GM12878 (cell line): ENCODE measurements around the gene ZBED2. TPM values are rescaled to one million over a fixed set of nuclear protein-coding genes. Genes with fewer than 3 reads are reported as not detected.

Experiments used
- ATAC-seq: fragments of 200-7000 bp; cut with Tn5 transposase; 3 replicates; pipeline ENCODE4 v1.9.1; 2020; ENCODE audit warnings: mild to moderate bottlenecking, moderate library complexity
- BruUV-seq: library from RNA; stranded (reverse); fragments of 400-500 nt; replicated peaks from 2 replicates; lab custom pipeline; 2021; lab: Mats Ljungman, UMichigan
- CTCF ChIA-PET: fragments of 300-600 bp; sonication (Branson Sonifier 250); formaldehyde crosslinking; extraction: SDS; loops from one replicate; lab custom pipeline; 2021; ENCODE audit warnings: inconsistent platforms; lab: Yijun Ruan, JAX
- POLR2A ChIA-PET: fragments of 350-600 bp; formaldehyde crosslinking; extraction: SDS; loops from one replicate; lab custom pipeline; 2021; ENCODE audit warnings: inconsistent platforms; lab: Charles Lee
- RAD21 ChIA-PET: fragments of 300-600 bp; sonication (Branson Sonifier 250); formaldehyde crosslinking; loops from one replicate; lab custom pipeline; 2023; ENCODE audit warnings: antibody characterized with exemption; ENCODE audit not compliant: unreplicated experiment; lab: Charles Lee
- SMC1A ChIA-PET: fragments of 300-600 bp; sonication (Branson Sonifier 250); formaldehyde crosslinking; loops from one replicate; lab custom pipeline; 2023; ENCODE audit not compliant: unreplicated experiment, uncharacterized antibody; lab: Charles Lee
- DNase-seq: peaks from one replicate; pipeline ENCODE4 v3.0.0-alpha.2; 2011; ENCODE audit warnings: low read depth, low spot score
- FAIRE-seq: peaks from 3 replicates; lab custom pipeline; 2011; peaks lifted over from hg19 to GRCh38; lab: Jason Lieb, UNC
- H2AFZ ChIP-seq: 2 replicates; pipeline ENCODE4 v1.6.0; 2011; ENCODE audit warnings: low read depth, low read length, control low read depth; ENCODE audit not compliant: control insufficient read depth
- H3K27ac ChIP-seq: 2 replicates; pipeline ENCODE4 v1.5.1; 2011; ENCODE audit warnings: control low read depth; ENCODE audit not compliant: control insufficient read depth, insufficient read depth
- H3K27me3 ChIP-seq, 2 experiments: replicated peaks in 1 of 2; 2 replicates each; pipeline versions ENCODE4 v1.6.0 to v1.6.1; 2011; ENCODE audit warnings: low read length in 1 of 2; ENCODE audit not compliant: control insufficient read depth in 2 of 2, insufficient read depth in 2 of 2
- H3K36me3 ChIP-seq, 2 experiments: 2 replicates each; pipeline ENCODE4 v1.5.1; 2011; ENCODE audit warnings: low read length in 1 of 2; ENCODE audit not compliant: control insufficient read depth in 2 of 2, insufficient read depth in 2 of 2
- H3K4me1 ChIP-seq: 2 replicates; pipeline ENCODE4 v1.6.1; 2011; ENCODE audit warnings: mild to moderate bottlenecking, low read length, moderate library complexity, mixed read lengths; ENCODE audit not compliant: control insufficient read depth, insufficient read depth
- H3K4me2 ChIP-seq: 2 replicates; pipeline ENCODE4 v1.6.0; 2011; ENCODE audit warnings: control low read depth; ENCODE audit not compliant: control insufficient read depth, insufficient read depth
- H3K4me3 ChIP-seq: fragments of 200-600 bp; sonication (generic); 2 replicates; pipeline ENCODE4 v1.5.1; 2016
- H3K79me2 ChIP-seq: 2 replicates; pipeline ENCODE4 v1.6.0; 2011; ENCODE audit warnings: low read length; ENCODE audit not compliant: control insufficient read depth, insufficient read depth
- H3K9ac ChIP-seq: 2 replicates; pipeline ENCODE4 v1.8.0; 2011; ENCODE audit warnings: low read length, control low read depth, mixed read lengths; ENCODE audit not compliant: control insufficient read depth, insufficient read depth
- H3K9me3 ChIP-seq: replicated peaks from 3 replicates; pipeline ENCODE4 v1.5.1; 2011; ENCODE audit warnings: mild to moderate bottlenecking, low read length; ENCODE audit not compliant: control insufficient read depth, insufficient read depth
- H4K20me1 ChIP-seq: 2 replicates; pipeline ENCODE4 v1.6.0; 2011; ENCODE audit not compliant: control insufficient read depth, insufficient read depth
- RAD21 ChIP-seq: IDR thresholded peaks from 2 replicates; pipeline ENCODE4 v1.6.1; 2011; ENCODE audit warnings: mild to moderate bottlenecking, low read depth, low read length, moderate library complexity; ENCODE audit not compliant: insufficient read depth
- SMC3 ChIP-seq: IDR thresholded peaks from 2 replicates; pipeline ENCODE4 v1.6.1; 2011; ENCODE audit warnings: low read length, improper control_type of control experiment, borderline replicate concordance
- WGBS: methylation state at CpG from one replicate; pipeline ENCODE4 v1.1.6; 2016; ENCODE audit warnings: low lambda C conversion rate; ENCODE audit not compliant: insufficient replicate concordance, insufficient coverage; ENCODE audit errors: missing lambda C conversion rate; 5-methylcytosine and 5-hydroxymethylcytosine counted together
- in situ Hi-C: fragments of 300-500 bp; cut with MboI; formaldehyde crosslinking; loops from 9 replicates; pipeline ENCODE4 v1.14.3; 2018; ENCODE audit warnings: mixed read lengths
- intact Hi-C: fragments of 100-400 bp; cut with micrococcal nuclease; formaldehyde crosslinking; loops from one replicate; pipeline ENCODE4 v1.14.2; 2022; ENCODE audit not compliant: unreplicated experiment
- polyA plus RNA-seq, 11 experiments: library from polyadenylated mRNA; depleted of rRNA in 4 of 11; unstranded in 6 of 11; stranded (reverse) in 5 of 11; fragments of >200 nt; fragmentation: Nextera tagmentation in 4 of 11; fragmentation: Illumina TruSeq in 1 of 11; extraction: Ambion mirVana in 4 of 11; extraction: Trizol in 1 of 11; gene quantifications; 1 replicate in 1 of 11; 2 replicates in 10 of 11; pipeline versions ENCODE4 v1.2.1 to v1.2.3, GENCODE V29; 2011 to 2016; ENCODE audit warnings: inconsistent platforms in 2 of 11, missing spikeins in 2 of 11, low read depth in 1 of 11
- total RNA-seq, 4 experiments: library from RNA; depleted of rRNA in 3 of 4; stranded (reverse); fragments of >200 nt in 3 of 4; fragmentation: Illumina TruSeq in 1 of 4; extraction: Trizol in 1 of 4; gene quantifications; 2 replicates each; pipeline versions ENCODE4 v1.2.1 to v1.2.3, GENCODE V29; 2013 to 2021
- TF ChIP-seq, protein P1 (sequence below): IDR thresholded peaks from 2 replicates; pipeline ENCODE4 v1.6.1; 2012; ENCODE audit warnings: low read length, inconsistent platforms
- TF ChIP-seq, protein P2 (sequence below), 3 experiments: IDR thresholded peaks in 2 of 3; conservative IDR thresholded peaks in 1 of 3; 2 replicates each; pipeline ENCODE4 v1.5.1; 2011; ENCODE audit warnings: low read depth in 3 of 3, low read length in 3 of 3, mild to moderate bottlenecking in 3 of 3, control low read depth in 2 of 3, moderate library complexity in 2 of 3, inconsistent platforms in 1 of 3, mixed read lengths in 1 of 3; ENCODE audit not compliant: control insufficient read depth in 2 of 3, insufficient read depth in 1 of 3; ENCODE audit errors: extremely low read depth in 1 of 3

The ZBED2 gene
- total and polyA plus RNA-seq, 10 of the 15 experiments (the other 5 are each of a cell fraction or from before 2014, with no cell fraction given) = 0.02 to 0.24 (median 0.08) TPM; not detected in 3

DNA sequence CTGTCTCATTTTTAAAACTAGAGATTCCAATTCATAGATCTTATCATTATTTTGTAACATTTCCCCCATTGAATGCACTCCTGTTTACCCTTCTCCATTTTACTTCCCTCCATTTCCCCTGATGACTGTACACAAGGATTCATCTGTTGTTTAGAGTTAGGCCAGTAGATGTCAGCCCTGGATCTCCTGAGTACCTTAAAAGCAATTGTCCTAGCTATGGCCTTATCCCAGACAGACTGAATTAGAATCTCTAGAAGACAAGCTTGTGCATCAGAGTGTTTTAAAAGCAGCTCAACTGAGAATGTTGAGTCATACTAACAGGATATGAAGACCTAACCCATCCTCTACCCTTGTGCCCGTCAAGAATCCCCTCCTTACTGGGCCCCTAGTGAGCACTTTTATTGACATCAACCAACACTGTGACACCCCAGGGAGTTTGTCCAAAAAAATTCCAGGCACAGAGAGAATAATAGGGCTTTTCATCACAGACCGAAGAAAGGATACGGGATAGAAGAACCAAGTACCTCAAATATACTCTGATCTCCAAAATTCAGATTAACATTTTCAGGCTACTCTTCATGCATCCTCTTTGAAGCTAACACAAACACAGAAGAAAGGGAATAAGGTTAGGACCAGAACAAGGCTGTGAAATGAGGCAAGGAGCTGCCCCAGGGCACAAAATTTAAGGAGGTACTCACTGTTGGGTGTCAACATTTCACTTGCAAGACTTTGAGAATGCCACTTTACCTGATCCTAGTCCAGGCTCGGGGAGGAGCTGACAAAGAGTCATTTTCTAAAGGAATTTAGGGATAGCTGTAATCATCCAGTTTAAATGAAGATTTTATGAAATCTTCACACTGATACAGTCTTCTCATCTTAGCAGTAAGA is 17.1 kb downstream of the ZBED2 start:
- FAIRE-seq (peak; percentile 81), DNase-seq (peak; percentile 39), ATAC-seq (peak; percentile 94)
- BruUV-seq = no TSS peak
- SMC1A ChIA-PET = interaction anchor here (0.6 to 4.1 kb wide), 21 partner anchors 9 to 436 kb away, joined by 3 to 41 read pairs (median 5); partner anchors contain the start of gene ZBED2
- WGBS = 19% methylated on average over 4 of the region's 4 CpGs
- H3K4me2 ChIP-seq = no peak overlapping the region
- no peaks in the 10 kb centered on the region for H3K9me3 ChIP-seq
- no peaks in the 10 kb centered on the region for H3K36me3 ChIP-seq
- CTCF ChIA-PET = interaction anchor here (0.6 to 3.1 kb wide), 26 partner anchors 8 to 1113 kb away, joined by 3 to 61 read pairs (median 5); partner anchors contain the start of gene ZBED2
- H3K4me1 ChIP-seq = no peaks in the 10 kb centered on the region
- in situ Hi-C loops = loop anchor here (10.0 kb wide), 1 partner anchor 397 kb away; the partner anchor contains the start of gene ABHD10
- intact Hi-C loops = loop anchor here (1.0 to 2.0 kb wide), 4 partner anchors 38 to 389 kb away; no protein-coding TSS in a partner anchor
- no peak overlapping the region for H3K4me3 ChIP-seq
- no peak overlapping the region for H3K27ac ChIP-seq
- no peak overlapping the region for H3K9ac ChIP-seq
- no peaks in the 10 kb centered on the region for H3K79me2 ChIP-seq
- H3K27me3 ChIP-seq = no peaks in the 10 kb centered on the region; a peak in 1 of 4 replicates
- POLR2A ChIA-PET = interaction anchor here (0.6 to 0.7 kb wide), 2 partner anchors 91 to 104 kb away, joined by 3 read pairs; no protein-coding TSS in a partner anchor
- H2AFZ ChIP-seq = no peak overlapping the region
- TF ChIP-seq, protein P1, sequence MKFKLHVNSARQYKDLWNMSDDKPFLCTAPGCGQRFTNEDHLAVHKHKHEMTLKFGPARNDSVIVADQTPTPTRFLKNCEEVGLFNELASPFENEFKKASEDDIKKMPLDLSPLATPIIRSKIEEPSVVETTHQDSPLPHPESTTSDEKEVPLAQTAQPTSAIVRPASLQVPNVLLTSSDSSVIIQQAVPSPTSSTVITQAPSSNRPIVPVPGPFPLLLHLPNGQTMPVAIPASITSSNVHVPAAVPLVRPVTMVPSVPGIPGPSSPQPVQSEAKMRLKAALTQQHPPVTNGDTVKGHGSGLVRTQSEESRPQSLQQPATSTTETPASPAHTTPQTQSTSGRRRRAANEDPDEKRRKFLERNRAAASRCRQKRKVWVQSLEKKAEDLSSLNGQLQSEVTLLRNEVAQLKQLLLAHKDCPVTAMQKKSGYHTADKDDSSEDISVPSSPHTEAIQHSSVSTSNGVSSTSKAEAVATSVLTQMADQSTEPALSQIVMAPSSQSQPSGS = no peak
- peak; percentile 41; the same call in 1 of the 2 replicates for TF ChIP-seq SMC3
- TF ChIP-seq RAD21 = peak; percentile 58
- TF ChIP-seq, protein P2, sequence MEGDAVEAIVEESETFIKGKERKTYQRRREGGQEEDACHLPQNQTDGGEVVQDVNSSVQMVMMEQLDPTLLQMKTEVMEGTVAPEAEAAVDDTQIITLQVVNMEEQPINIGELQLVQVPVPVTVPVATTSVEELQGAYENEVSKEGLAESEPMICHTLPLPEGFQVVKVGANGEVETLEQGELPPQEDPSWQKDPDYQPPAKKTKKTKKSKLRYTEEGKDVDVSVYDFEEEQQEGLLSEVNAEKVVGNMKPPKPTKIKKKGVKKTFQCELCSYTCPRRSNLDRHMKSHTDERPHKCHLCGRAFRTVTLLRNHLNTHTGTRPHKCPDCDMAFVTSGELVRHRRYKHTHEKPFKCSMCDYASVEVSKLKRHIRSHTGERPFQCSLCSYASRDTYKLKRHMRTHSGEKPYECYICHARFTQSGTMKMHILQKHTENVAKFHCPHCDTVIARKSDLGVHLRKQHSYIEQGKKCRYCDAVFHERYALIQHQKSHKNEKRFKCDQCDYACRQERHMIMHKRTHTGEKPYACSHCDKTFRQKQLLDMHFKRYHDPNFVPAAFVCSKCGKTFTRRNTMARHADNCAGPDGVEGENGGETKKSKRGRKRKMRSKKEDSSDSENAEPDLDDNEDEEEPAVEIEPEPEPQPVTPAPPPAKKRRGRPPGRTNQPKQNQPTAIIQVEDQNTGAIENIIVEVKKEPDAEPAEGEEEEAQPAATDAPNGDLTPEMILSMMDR (IDR thresholded peaks at IDR 0.05 in 2 of 3, conservative IDR thresholded peaks at IDR 0.05 in 1 of 3; ENCODE audit: control insufficient read depth in 2 of 3, extremely low read depth in 1 of 3, insufficient read depth in 1 of 3, low read depth in 3 of 3, low read length in 3 of 3) = peak; percentile 33 to 58 (median 34); a peak in 5 of 6 replicates
- TF ChIP-seq, all 136 proteins: peak for 3
- H4K20me1 ChIP-seq = no peaks in the 10 kb centered on the region
- RAD21 ChIA-PET = interaction anchor here (0.6 to 3.0 kb wide), 20 partner anchors 12 to 434 kb away, joined by 3 to 45 read pairs (median 4); partner anchors contain the start of gene ZBED2
